H1 (cell line): Measurements from ENCODE around the gene TSHZ2. TPM values are rescaled to one million over a fixed set of nuclear protein-coding genes. Genes with fewer than 3 reads are reported as not detected.

Source experiments
- polyA plus RNA-seq, 7 experiments: library from polyadenylated mRNA; depleted of rRNA in 3 of 7; stranded (reverse) in 5 of 7; unstranded in 2 of 7; fragments of >200 nt in 5 of 7; fragments of 200-250 nt in 2 of 7; gene quantifications; 1 replicate in 5 of 7; 2 replicates in 1 of 7; 4 replicates in 1 of 7; pipeline versions ENCODE4 v1.2.1 to v1.2.3, GENCODE V29; 2011 to 2013; ENCODE audit warnings: missing spikeins in 2 of 7, mixed read lengths in 2 of 7
- total RNA-seq: library from RNA; stranded (reverse); fragmentation: NEBNext Ultra II Directional; extraction: Animal tissue kit (Norgen Biotek cat#: 25700); gene quantifications from 2 replicates; pipeline ENCODE4 v1.2.1, GENCODE V29; 2021
- TF ChIP-seq, protein P1 (sequence below): IDR thresholded peaks from 2 replicates; pipeline ENCODE4 v1.6.1; 2011; ENCODE audit warnings: low read length, improper control_type of control experiment
- TF ChIP-seq, protein P2 (sequence below): IDR thresholded peaks from 2 replicates; pipeline ENCODE4 v1.6.1; 2012; ENCODE audit warnings: inconsistent platforms

Gene TSHZ2
- total and polyA plus RNA-seq, 2 of the 8 experiments (the other 6 are each of a cell fraction or from before 2014, with no cell fraction given): 0.14 to 0.30 TPM

DNA sequence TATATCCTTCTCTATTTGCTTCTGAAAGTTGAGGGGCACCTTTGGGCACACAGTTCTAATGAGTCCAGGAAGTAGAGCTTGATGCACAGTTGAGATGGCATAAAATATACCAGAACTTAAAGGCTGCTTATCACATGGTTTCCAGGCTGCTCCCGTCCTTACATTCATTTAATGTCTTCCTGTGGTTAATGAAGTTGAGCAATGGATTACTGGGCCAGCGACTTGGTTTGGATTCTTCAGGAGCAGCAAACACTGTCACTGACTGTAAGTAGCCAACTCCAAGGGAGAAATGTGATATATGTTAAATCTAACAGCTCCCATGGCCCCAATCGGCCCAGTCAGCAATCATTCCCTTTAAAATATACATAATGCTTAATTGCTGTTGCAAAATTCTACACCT lies 9.0 kb upstream of the TSHZ2 start (continued):
- TF ChIP-seq, protein P1, sequence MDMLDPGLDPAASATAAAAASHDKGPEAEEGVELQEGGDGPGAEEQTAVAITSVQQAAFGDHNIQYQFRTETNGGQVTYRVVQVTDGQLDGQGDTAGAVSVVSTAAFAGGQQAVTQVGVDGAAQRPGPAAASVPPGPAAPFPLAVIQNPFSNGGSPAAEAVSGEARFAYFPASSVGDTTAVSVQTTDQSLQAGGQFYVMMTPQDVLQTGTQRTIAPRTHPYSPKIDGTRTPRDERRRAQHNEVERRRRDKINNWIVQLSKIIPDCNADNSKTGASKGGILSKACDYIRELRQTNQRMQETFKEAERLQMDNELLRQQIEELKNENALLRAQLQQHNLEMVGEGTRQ: no peak
- TF ChIP-seq, protein P2, sequence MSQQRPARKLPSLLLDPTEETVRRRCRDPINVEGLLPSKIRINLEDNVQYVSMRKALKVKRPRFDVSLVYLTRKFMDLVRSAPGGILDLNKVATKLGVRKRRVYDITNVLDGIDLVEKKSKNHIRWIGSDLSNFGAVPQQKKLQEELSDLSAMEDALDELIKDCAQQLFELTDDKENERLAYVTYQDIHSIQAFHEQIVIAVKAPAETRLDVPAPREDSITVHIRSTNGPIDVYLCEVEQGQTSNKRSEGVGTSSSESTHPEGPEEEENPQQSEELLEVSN: no peak
- TF ChIP-seq, all 59 proteins: peak for 0
